BJ (cell line): ENCODE measurements around the gene SLC23A2. TPM values are rescaled to one million over a fixed set of nuclear protein-coding genes. Genes with fewer than 3 reads are reported as not detected.
"Not testable (repeated sequence)": the region's sequence is repeated elsewhere in the genome, so short reads cannot be mapped to it uniquely, and the experiment has no call there.

Source experiments
- CTCF ChIA-PET: fragments of 350-600 bp; formaldehyde crosslinking; extraction: SDS; loops from one replicate; lab custom pipeline; 2021; ENCODE audit warnings: antibody characterized with exemption, inconsistent platforms; lab: Yijun Ruan, JAX
- POLR2A ChIA-PET: fragments of 300-600 bp; sonication (Branson Sonifier 250); formaldehyde crosslinking; extraction: SDS; loops from one replicate; lab custom pipeline; 2021; ENCODE audit warnings: antibody characterized with exemption; lab: Charles Lee
- DNase-seq: peaks from one replicate; pipeline ENCODE4 v3.0.0-alpha.2; 2011; ENCODE audit warnings: low read depth
- H3K27me3 ChIP-seq: 2 replicates; pipeline ENCODE4 v1.6.0; 2011; ENCODE audit warnings: low read length; ENCODE audit not compliant: control insufficient read depth, insufficient read depth
- H3K36me3 ChIP-seq: 2 replicates; pipeline ENCODE4 v1.5.1; 2011; ENCODE audit warnings: low read length; ENCODE audit not compliant: control insufficient read depth, insufficient read depth
- H3K4me3 ChIP-seq: 2 replicates; pipeline ENCODE4 v1.5.1; 2011; ENCODE audit warnings: low read depth, mild to moderate bottlenecking, control low read depth, low read length
- CTCF ChIP-seq: IDR thresholded peaks from 2 replicates; pipeline ENCODE4 v1.5.1; 2011; ENCODE audit warnings: low read depth, mild to moderate bottlenecking, control low read depth, inconsistent platforms, low read length, moderate library complexity; ENCODE audit not compliant: insufficient read depth
- polyA plus RNA-seq: library from polyadenylated mRNA; depleted of rRNA; stranded (reverse); fragments of >200 nt; gene quantifications from 2 replicates; pipeline ENCODE4 v1.2.3, GENCODE V29; 2011

Gene SLC23A2
- polyA plus RNA-seq, 1 experiment = 11.2 TPM

GRCh38 chr20:5041433-5041832, 40.1 kb upstream of the SLC23A2 start:
- CTCF ChIA-PET = interaction anchor here (1.2 kb wide), 1 partner anchor 60 kb away, joined by 3 read pairs; no protein-coding TSS in a partner anchor
- POLR2A ChIA-PET = no interaction called here
- no peak for DNase-seq
- Histone ChIP-seq H3K27me3 (peaks cover 2% of the 10 kb centered on the region; the same call in 1 of the 2 replicates), H3K4me3 (no peak overlapping the region), H3K36me3 (no peaks in the 10 kb centered on the region)
- no peak for TF ChIP-seq CTCF

- Histone ChIP-seq H3K4me3 (no peak overlapping the region), H3K27me3 (peaks cover 2% of the 10 kb centered on the region; the same call in 1 of the 2 replicates), H3K36me3 (no peaks in the 10 kb centered on the region)
- CTCF ChIA-PET = interaction anchor here (1.2 kb wide), 1 partner anchor 61 kb away, joined by 3 read pairs; no protein-coding TSS in a partner anchor
- POLR2A ChIA-PET = no interaction called here
- DNase-seq = no peak
- TF ChIP-seq CTCF = no peak
Observed at GRCh38 chr20:5040345-5040744, 39.0 kb upstream of the SLC23A2 start.

- ChIA-PET POLR2A (no interaction called here), CTCF (no interaction called here)
- TF ChIP-seq CTCF = no peak
- peaks cover 2% of the 10 kb centered on the region; the same call in 1 of the 2 replicates for H3K27me3 ChIP-seq
- H3K4me3 ChIP-seq = no peak overlapping the region
- no peak for DNase-seq
- no peaks in the 10 kb centered on the region for H3K36me3 ChIP-seq
Observed at GRCh38 chr20:5039889-5040288, 38.6 kb upstream of the SLC23A2 start.

- TF ChIP-seq CTCF = no peak
- Histone ChIP-seq H3K27me3 (peaks cover 2% of the 10 kb centered on the region; the same call in 1 of the 2 replicates), H3K36me3 (no peaks in the 10 kb centered on the region), H3K4me3 (no peak overlapping the region)
- POLR2A ChIA-PET = no interaction called here
- CTCF ChIA-PET = no interaction called here
- DNase-seq = no peak
Observed at GRCh38 chr20:5039255-5039657, 37.9 kb upstream of the SLC23A2 start.

- ChIA-PET CTCF (interaction anchor here (0.5 to 1.6 kb wide), 4 partner anchors 13 to 277 kb away, joined by 3 to 6 read pairs (median 3); no protein-coding TSS in a partner anchor), POLR2A (no interaction called here)
- Histone ChIP-seq H3K4me3 (no peak overlapping the region), H3K27me3 (no peaks in the 10 kb centered on the region), H3K36me3 (no peaks in the 10 kb centered on the region)
- DNase-seq = no peak
- TF ChIP-seq CTCF = no peak
Observed at GRCh38 chr20:5036828-5037227, 35.5 kb upstream of the SLC23A2 start.

- DNase-seq, POLR2A ChIA-PET: not testable (repeated sequence)
- CTCF ChIA-PET = interaction anchor here (1.0 kb wide), 1 partner anchor 12 kb away, joined by 3 read pairs; no protein-coding TSS in a partner anchor
Observed at GRCh38 chr20:5035518-5035917, 34.2 kb upstream of the SLC23A2 start.

More at GRCh38 chr20:5035518-5035917, 34.2 kb upstream of the SLC23A2 start:
- H3K4me3 ChIP-seq, H3K27me3 ChIP-seq, H3K36me3 ChIP-seq: not testable (repeated sequence)
